Left ventricle myocardium inferior (tissue), 1 donor: Measurements from ENCODE around the gene CNPY2. TPM values are rescaled to one million over a fixed set of nuclear protein-coding genes. Genes with fewer than 3 reads are reported as not detected.
"Not testable (repeated sequence)": the region's sequence is repeated elsewhere in the genome, so short reads cannot be mapped to it uniquely, and the experiment has no call there.

ENCODE experiments used
- DNase-seq: peaks from one replicate; pipeline ENCODE4 v3.0.0-alpha.2; 2020
- H3K27ac ChIP-seq: fragments of 200-600 bp; replicated peaks from 2 replicates; pipeline ENCODE4 v1.8.0; 2021
- H3K27me3 ChIP-seq: fragments of 200-600 bp; 2 replicates; pipeline ENCODE4 v1.8.0; 2021; ENCODE audit warnings: low read depth
- H3K36me3 ChIP-seq: fragments of 200-600 bp; 2 replicates; pipeline ENCODE4 v1.8.0; 2021
- H3K4me1 ChIP-seq: fragments of 200-600 bp; 2 replicates; pipeline ENCODE4 v1.8.0; 2021
- H3K4me3 ChIP-seq: fragments of 200-600 bp; 2 replicates; pipeline ENCODE4 v1.8.0; 2021; ENCODE audit warnings: mild to moderate bottlenecking, moderate library complexity
- H3K9me3 ChIP-seq: fragments of 200-600 bp; replicated peaks from 2 replicates; pipeline ENCODE4 v1.8.0; 2021
- CTCF ChIP-seq: fragments of 200-600 bp; IDR thresholded peaks from 2 replicates; pipeline ENCODE4 v1.8.0; 2021; ENCODE audit warnings: antibody characterized with exemption, mild to moderate bottlenecking, borderline replicate concordance
- intact Hi-C: fragments of 100-400 bp; cut with micrococcal nuclease; formaldehyde crosslinking; loops from one replicate; pipeline ENCODE4 v1.11.0; 2022
- total RNA-seq: library from RNA; stranded (reverse); fragmentation: NEBNext Ultra II Directional; extraction: Animal tissue kit (Norgen Biotek cat#: 25700); gene quantifications from one replicate; pipeline ENCODE4 v1.2.1, GENCODE V29; 2021
- donor health status: DM: no; HTN: yes; CAD: no; lungs with severe emphysema.

The CNPY2 gene
- total RNA-seq, 1 donor from 2014 or later: 33.4 TPM

- peaks cover 9% of the 10 kb centered on the region for H3K4me1 ChIP-seq
- H3K27me3 ChIP-seq: no peaks in the 10 kb centered on the region
- no peak for DNase-seq
- no peak overlapping the region for H3K27ac ChIP-seq
- H3K36me3 ChIP-seq: peaks cover 73% of the 10 kb centered on the region
- no peak overlapping the region for H3K4me3 ChIP-seq
- intact Hi-C loops: no loop called here
- TF ChIP-seq CTCF: no peak
- no peaks in the 10 kb centered on the region for H3K9me3 ChIP-seq
These were observed 10.7 kb upstream of the CNPY2 start for GRCh38 chr12:56326533-56326932.

- Histone ChIP-seq H3K4me1 (peaks cover 9% of the 10 kb centered on the region), H3K4me3 (no peak overlapping the region), H3K27ac (no peak overlapping the region), H3K36me3 (peaks cover 77% of the 10 kb centered on the region), H3K9me3 (no peaks in the 10 kb centered on the region), H3K27me3 (no peaks in the 10 kb centered on the region)
- intact Hi-C loops: no loop called here
- no peak for DNase-seq
- no peak for TF ChIP-seq CTCF
These were observed 10.3 kb upstream of the CNPY2 start for GRCh38 chr12:56326126-56326525.

GRCh38 chr12:56324206-56324605 lies 8.4 kb upstream of the CNPY2 start:
- H3K9me3 ChIP-seq: no peaks in the 10 kb centered on the region
- no peaks in the 10 kb centered on the region for H3K27me3 ChIP-seq
- no peak for DNase-seq
- no peak overlapping the region for H3K27ac ChIP-seq
- intact Hi-C loops: no loop called here
- H3K4me1 ChIP-seq: peaks cover 9% of the 10 kb centered on the region
- H3K36me3 ChIP-seq: peaks cover 96% of the 10 kb centered on the region
- TF ChIP-seq CTCF: no peak
- no peak overlapping the region for H3K4me3 ChIP-seq

- H3K36me3 ChIP-seq: peaks cover 90% of the 10 kb centered on the region
- H3K27me3 ChIP-seq, H3K9me3 ChIP-seq, DNase-seq, intact Hi-C loops, H3K4me3 ChIP-seq, H3K27ac ChIP-seq, H3K4me1 ChIP-seq: not testable (repeated sequence)
These were observed 5.8 kb upstream of the CNPY2 start for GRCh38 chr12:56321610-56322009.

- DNase-seq: no peak
- no peak overlapping the region for H3K4me3 ChIP-seq
- H3K9me3 ChIP-seq: no peaks in the 10 kb centered on the region
- H3K4me1 ChIP-seq: peaks cover 7% of the 10 kb centered on the region
- TF ChIP-seq CTCF: no peak
- no peak overlapping the region for H3K27ac ChIP-seq
- peaks cover 84% of the 10 kb centered on the region for H3K36me3 ChIP-seq
- no peaks in the 10 kb centered on the region for H3K27me3 ChIP-seq
- intact Hi-C loops: no loop called here
These were observed 5.2 kb upstream of the CNPY2 start for GRCh38 chr12:56321027-56321426.

- Histone ChIP-seq H3K4me1 (peaks cover 23% of the 10 kb centered on the region), H3K9me3 (no peaks in the 10 kb centered on the region), H3K36me3 (peaks cover 66% of the 10 kb centered on the region), H3K27me3 (no peaks in the 10 kb centered on the region), H3K4me3 (no peak overlapping the region), H3K27ac (no peak overlapping the region)
- no peak for TF ChIP-seq CTCF
- no peak for DNase-seq
- intact Hi-C loops: no loop called here
These were observed 1.9 kb upstream of the CNPY2 start for GRCh38 chr12:56317675-56318074.
